Endodermal cell (in vitro differentiated cells): ENCODE measurements around the gene SHOC2. TPM values are rescaled to one million over a fixed set of nuclear protein-coding genes. Genes with fewer than 3 reads are reported as not detected.

Experiments used
- DNase-seq: peaks from one replicate; pipeline ENCODE4 v3.0.0-alpha.2; 2017
- H3K27ac ChIP-seq: 2 replicates; pipeline ENCODE4 v1.5.1; 2013; ENCODE audit warnings: mild to moderate bottlenecking, low read depth, low read length, moderate library complexity
- H3K27me3 ChIP-seq: 2 replicates; pipeline ENCODE4 v1.6.1; 2013; ENCODE audit warnings: mild to moderate bottlenecking, low read length, moderate library complexity; ENCODE audit not compliant: insufficient read depth, control insufficient read depth, poor library complexity, severe bottlenecking
- H3K36me3 ChIP-seq: 2 replicates; pipeline ENCODE4 v1.7.0; 2013; ENCODE audit warnings: mild to moderate bottlenecking, low read length, moderate library complexity; ENCODE audit not compliant: control insufficient read depth, insufficient read depth
- H3K4me1 ChIP-seq: one replicate; pipeline ENCODE4 v1.7.0; 2013; ENCODE audit warnings: low read length; ENCODE audit not compliant: control insufficient read depth, insufficient read depth
- H3K4me3 ChIP-seq: 2 replicates; pipeline ENCODE4 v1.5.1; 2013; ENCODE audit warnings: mild to moderate bottlenecking, low read length, moderate library complexity
- H3K9ac ChIP-seq: 2 replicates; pipeline ENCODE4 v1.6.1; 2013; ENCODE audit warnings: mild to moderate bottlenecking, low read length, moderate library complexity; ENCODE audit not compliant: poor library complexity, severe bottlenecking; ENCODE audit errors: extremely low read depth
- H3K9me3 ChIP-seq: 2 replicates; pipeline ENCODE4 v1.6.1; 2013; ENCODE audit warnings: mild to moderate bottlenecking, low read length, moderate library complexity; ENCODE audit not compliant: control insufficient read depth
- H3K27ac Mint-ChIP-seq: 2 replicates; pipeline ENCODE4 v1.8.0; 2020; ENCODE audit warnings: mixed read lengths
- H3K27me3 Mint-ChIP-seq: 2 replicates; pipeline ENCODE4 v1.8.0; 2021; ENCODE audit warnings: mild to moderate bottlenecking, mixed read lengths; ENCODE audit not compliant: insufficient read depth
- H3K36me3 Mint-ChIP-seq: 2 replicates; pipeline ENCODE4 v1.8.0; 2020; ENCODE audit warnings: low read depth, mixed read lengths
- H3K4me1 Mint-ChIP-seq: 2 replicates; pipeline ENCODE4 v1.8.0; 2020; ENCODE audit warnings: mixed read lengths
- H3K4me3 Mint-ChIP-seq: 2 replicates; pipeline ENCODE4 v1.8.0; 2020; ENCODE audit warnings: mild to moderate bottlenecking, moderate library complexity, mixed read lengths
- H3K9me3 Mint-ChIP-seq: 2 replicates; pipeline ENCODE4 v1.8.0; 2020; ENCODE audit warnings: mild to moderate bottlenecking, mixed read lengths
- WGBS, 2 experiments: methylation state at CpG; one replicate each; pipeline versions ENCODE4 v1.1.5 to v1.1.7; 2013; ENCODE audit warnings: missing lambda C conversion rate in 2 of 2, mixed read lengths in 1 of 2; ENCODE audit not compliant: insufficient coverage in 1 of 2, insufficient read length in 1 of 2; 5-methylcytosine and 5-hydroxymethylcytosine counted together
- total RNA-seq, 2 donors: library from RNA; stranded (reverse); fragmentation: NEBNext Ultra II Directional in 1 of 2; extraction: Animal tissue kit (Norgen Biotek cat#: 25700) in 1 of 2; gene quantifications; 2 replicates in 1 of 2; 3 replicates in 1 of 2; pipeline ENCODE4 v1.2.1, GENCODE V29; 2021
- TF ChIP-seq, protein P1 (sequence below): fragments of 200-600 bp; sonication (generic); conservative IDR thresholded peaks from 2 replicates; pipeline ENCODE4 v1.5.0; 2021; ENCODE audit warnings: antibody characterized with exemption, mild to moderate bottlenecking

SHOC2 gene
- total RNA-seq, 2 donors from 2014 or later: 38.4 to 49.6 TPM

DNA sequence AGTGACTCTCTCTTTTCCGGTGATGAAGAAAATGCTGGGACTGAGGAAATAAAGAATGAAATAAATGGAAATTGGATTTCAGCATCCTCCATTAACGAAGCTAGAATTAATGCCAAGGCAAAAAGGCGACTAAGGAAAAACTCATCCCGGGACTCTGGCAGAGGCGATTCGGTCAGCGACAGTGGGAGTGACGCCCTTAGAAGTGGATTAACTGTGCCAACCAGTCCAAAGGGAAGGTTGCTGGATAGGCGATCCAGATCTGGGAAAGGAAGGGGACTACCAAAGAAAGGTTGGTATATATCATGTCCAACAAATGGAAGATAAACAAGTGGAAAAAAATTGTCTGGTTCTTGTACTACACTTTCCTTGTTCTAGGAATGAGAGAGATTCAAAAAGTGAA, 38.2 kb upstream of the SHOC2 start:
- Mint-ChIP-seq H3K4me3 (no peak overlapping the region), H3K4me1 (no peaks in the 10 kb centered on the region), H3K9me3 (no peaks in the 10 kb centered on the region), H3K27ac (no peak overlapping the region), H3K27me3 (no peaks in the 10 kb centered on the region), H3K36me3 (peaks cover 24% of the 10 kb centered on the region)
- TF ChIP-seq, protein P1, sequence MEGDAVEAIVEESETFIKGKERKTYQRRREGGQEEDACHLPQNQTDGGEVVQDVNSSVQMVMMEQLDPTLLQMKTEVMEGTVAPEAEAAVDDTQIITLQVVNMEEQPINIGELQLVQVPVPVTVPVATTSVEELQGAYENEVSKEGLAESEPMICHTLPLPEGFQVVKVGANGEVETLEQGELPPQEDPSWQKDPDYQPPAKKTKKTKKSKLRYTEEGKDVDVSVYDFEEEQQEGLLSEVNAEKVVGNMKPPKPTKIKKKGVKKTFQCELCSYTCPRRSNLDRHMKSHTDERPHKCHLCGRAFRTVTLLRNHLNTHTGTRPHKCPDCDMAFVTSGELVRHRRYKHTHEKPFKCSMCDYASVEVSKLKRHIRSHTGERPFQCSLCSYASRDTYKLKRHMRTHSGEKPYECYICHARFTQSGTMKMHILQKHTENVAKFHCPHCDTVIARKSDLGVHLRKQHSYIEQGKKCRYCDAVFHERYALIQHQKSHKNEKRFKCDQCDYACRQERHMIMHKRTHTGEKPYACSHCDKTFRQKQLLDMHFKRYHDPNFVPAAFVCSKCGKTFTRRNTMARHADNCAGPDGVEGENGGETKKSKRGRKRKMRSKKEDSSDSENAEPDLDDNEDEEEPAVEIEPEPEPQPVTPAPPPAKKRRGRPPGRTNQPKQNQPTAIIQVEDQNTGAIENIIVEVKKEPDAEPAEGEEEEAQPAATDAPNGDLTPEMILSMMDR: no peak
- Histone ChIP-seq H3K4me3 (no peak overlapping the region), H3K9me3 (no peaks in the 10 kb centered on the region), H3K9ac (no peak overlapping the region), H3K36me3 (peaks cover 42% of the 10 kb centered on the region), H3K27me3 (no peaks in the 10 kb centered on the region), H3K4me1 (no peaks in the 10 kb centered on the region), H3K27ac (no peak overlapping the region)
- DNase-seq: no peak
- 95 to 97% methylated on average over 8 to 9 of the region's 9 CpGs for WGBS, 2 experiments

DNA sequence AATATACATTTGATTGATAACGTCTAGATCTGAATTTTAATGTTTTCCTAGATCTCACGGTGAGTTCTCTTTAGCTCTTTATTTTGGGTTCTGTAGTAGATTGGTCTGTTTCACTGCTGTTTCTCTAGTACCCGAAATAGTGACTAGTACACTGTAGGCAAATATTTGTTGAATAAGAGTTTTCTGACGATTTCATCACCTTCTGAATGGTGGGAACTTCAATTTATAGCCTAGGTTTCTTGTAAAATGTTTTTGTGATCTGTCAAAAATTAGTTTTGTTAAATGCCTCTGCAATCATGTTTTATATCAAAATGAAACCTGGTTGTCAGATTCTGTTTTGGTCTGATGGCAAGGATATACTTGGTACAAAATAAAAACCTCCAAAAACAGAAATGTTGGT, 37.5 kb upstream of the SHOC2 start:
- H3K4me3 Mint-ChIP-seq: no peak overlapping the region
- no peaks in the 10 kb centered on the region for H3K9me3 ChIP-seq
- H3K27me3 Mint-ChIP-seq: no peaks in the 10 kb centered on the region
- no peaks in the 10 kb centered on the region for H3K4me1 ChIP-seq
- H3K9me3 Mint-ChIP-seq: no peaks in the 10 kb centered on the region
- no peaks in the 10 kb centered on the region for H3K27me3 ChIP-seq
- TF ChIP-seq, protein P1: no peak
- peaks cover 23% of the 10 kb centered on the region for H3K36me3 Mint-ChIP-seq
- no peak overlapping the region for H3K4me3 ChIP-seq
- H3K27ac Mint-ChIP-seq: no peak overlapping the region
- H3K27ac ChIP-seq: no peak overlapping the region
- DNase-seq: no peak
- no peak overlapping the region for H3K9ac ChIP-seq
- WGBS, 2 experiments: 93 to 100% methylated on average over 2 to 4 of the region's 4 CpGs
- no peaks in the 10 kb centered on the region for H3K4me1 Mint-ChIP-seq
- H3K36me3 ChIP-seq: peaks cover 43% of the 10 kb centered on the region

DNA sequence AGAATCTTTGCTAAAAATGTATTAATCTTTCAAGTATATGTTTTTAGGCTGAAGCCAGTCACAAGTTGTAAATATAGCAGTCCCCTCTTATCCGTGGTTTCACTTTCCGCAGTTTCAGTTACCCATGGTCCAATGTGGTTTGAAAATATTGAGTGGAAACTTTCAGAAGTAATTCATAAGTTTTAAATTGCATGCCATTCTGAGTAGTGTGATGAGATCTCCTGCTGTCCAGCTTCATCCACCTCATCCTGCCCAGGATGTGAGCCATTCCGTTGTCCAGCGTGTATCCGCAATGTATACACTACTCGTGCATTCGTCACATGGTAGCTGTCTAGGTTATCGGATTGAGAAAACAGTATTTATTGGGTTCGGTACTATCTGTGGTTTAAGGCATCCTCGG, 35.5 kb upstream of the SHOC2 start:
- no peaks in the 10 kb centered on the region for H3K4me1 Mint-ChIP-seq
- peaks cover 52% of the 10 kb centered on the region for H3K36me3 ChIP-seq
- H3K9ac ChIP-seq: no peak overlapping the region
- no peak overlapping the region for H3K4me3 Mint-ChIP-seq
- H3K27ac ChIP-seq: no peak overlapping the region
- H3K4me1 ChIP-seq: no peaks in the 10 kb centered on the region
- no peaks in the 10 kb centered on the region for H3K9me3 Mint-ChIP-seq
- WGBS, 2 experiments: 96 to 98% methylated on average over 8 to 10 of the region's 10 CpGs
- DNase-seq: no peak
- no peak overlapping the region for H3K4me3 ChIP-seq
- no peaks in the 10 kb centered on the region for H3K9me3 ChIP-seq
- H3K27ac Mint-ChIP-seq: no peak overlapping the region
- peaks cover 28% of the 10 kb centered on the region for H3K36me3 Mint-ChIP-seq
- H3K27me3 ChIP-seq: no peaks in the 10 kb centered on the region
- TF ChIP-seq, protein P1: no peak
- no peaks in the 10 kb centered on the region for H3K27me3 Mint-ChIP-seq
